GM23248 (cell line): Measurements from ENCODE around the gene RGCC.

Experiments
- EZH2 ChIP-seq: fragments of 200-600 bp; sonication (generic); IDR thresholded peaks from 2 replicates; pipeline ENCODE4 v1.6.1; 2018; ENCODE audit warnings: antibody characterized with exemption, mild to moderate bottlenecking; ENCODE audit not compliant: insufficient read depth, poor library complexity, severe bottlenecking
- EZH2phosphoT487 ChIP-seq: fragments of 200-600 bp; sonication (generic); IDR thresholded peaks from 2 replicates; pipeline ENCODE4 v1.6.1; 2018; ENCODE audit warnings: antibody characterized with exemption, moderate library complexity, mild to moderate bottlenecking, low read depth; ENCODE audit not compliant: insufficient read depth

- TF ChIP-seq EZH2phosphoT487 (no peak), EZH2 (no peak)
Measured at GRCh38 chr13:41511827-41512226, 54.5 kb downstream of the RGCC start.
